Calu3 (cell line): Measurements from ENCODE around the gene MLC1. TPM values are rescaled to one million over a fixed set of nuclear protein-coding genes. Genes with fewer than 3 reads are reported as not detected.

Experiments used
- BruUV-seq: library from RNA; stranded (reverse); fragments of 400-500 nt; replicated peaks from 2 replicates; lab custom pipeline; 2021; lab: Mats Ljungman, UMichigan
- CTCF ChIA-PET: fragments of 300-600 bp; sonication (Branson Sonifier 250); formaldehyde crosslinking; loops from one replicate; lab custom pipeline; 2022; ENCODE audit warnings: antibody characterized with exemption; lab: Charles Lee
- DNase-seq: peaks from one replicate; pipeline ENCODE4 v3.0.0; 2022
- H3K27ac Mint-ChIP-seq: one replicate; pipeline ENCODE4 v1.8.0; 2022; ENCODE audit warnings: mixed read lengths; ENCODE audit not compliant: unreplicated experiment
- H3K27me3 Mint-ChIP-seq: one replicate; pipeline ENCODE4 v1.8.0; 2022; ENCODE audit warnings: mixed read lengths; ENCODE audit not compliant: unreplicated experiment
- H3K36me3 Mint-ChIP-seq: one replicate; pipeline ENCODE4 v1.8.0; 2022; ENCODE audit warnings: mild to moderate bottlenecking, moderate library complexity, mixed read lengths; ENCODE audit not compliant: insufficient read depth, unreplicated experiment
- H3K4me1 Mint-ChIP-seq: one replicate; pipeline ENCODE4 v1.8.0; 2022; ENCODE audit warnings: mild to moderate bottlenecking, low read depth, mixed read lengths; ENCODE audit not compliant: unreplicated experiment
- H3K4me3 Mint-ChIP-seq: one replicate; pipeline ENCODE4 v1.8.0; 2022; ENCODE audit warnings: mild to moderate bottlenecking, low read depth, moderate library complexity, mixed read lengths; ENCODE audit not compliant: unreplicated experiment
- H3K9me3 Mint-ChIP-seq: one replicate; pipeline ENCODE4 v1.8.0; 2022; ENCODE audit warnings: low read depth, mixed read lengths; ENCODE audit not compliant: unreplicated experiment
- intact Hi-C: fragments of 100-400 bp; cut with micrococcal nuclease; formaldehyde crosslinking; loops from one replicate; pipeline ENCODE4 v1.10.0; 2022; ENCODE audit not compliant: unreplicated experiment
- total RNA-seq: library from RNA; stranded (reverse); gene quantifications from 2 replicates; pipeline ENCODE4 v1.2.3, GENCODE V29; 2022
- TF ChIP-seq, protein P1 (sequence below): fragments of 200-600 bp; IDR thresholded peaks from one replicate; pipeline ENCODE4 v1.8.0; 2022; ENCODE audit warnings: antibody characterized with exemption; ENCODE audit not compliant: unreplicated experiment

MLC1 gene
- total RNA-seq, 1 experiment from 2014 or later, result not detected

DNA sequence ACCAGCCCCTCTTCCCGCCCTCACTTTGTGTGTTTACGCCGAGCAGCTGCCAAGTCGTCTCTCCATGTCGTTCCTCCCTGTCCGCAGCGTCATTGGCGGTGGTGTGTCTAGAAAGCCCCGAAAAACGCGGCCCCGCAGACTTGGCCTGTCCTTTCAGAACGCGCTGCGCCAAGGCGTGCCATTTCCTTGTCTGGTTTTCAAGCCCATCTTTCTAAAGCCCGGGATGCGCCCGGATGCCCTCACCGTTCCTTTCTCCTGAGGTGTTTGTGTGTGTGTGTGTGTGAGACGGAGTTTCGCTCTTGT is 5.1 kb upstream of the MLC1 start:
- intact Hi-C loops, result no loop called here
- Mint-ChIP-seq H3K36me3 (no peaks in the 10 kb centered on the region), H3K4me1 (no peaks in the 10 kb centered on the region), H3K9me3 (peaks cover 9% of the 10 kb centered on the region), H3K27ac (no peak overlapping the region), H3K4me3 (no peak overlapping the region), H3K27me3 (peaks cover 37% of the 10 kb centered on the region)
- CTCF ChIA-PET, result no interaction called here
- DNase-seq, result no peak
- no TSS peak for BruUV-seq
- TF ChIP-seq, protein P1, sequence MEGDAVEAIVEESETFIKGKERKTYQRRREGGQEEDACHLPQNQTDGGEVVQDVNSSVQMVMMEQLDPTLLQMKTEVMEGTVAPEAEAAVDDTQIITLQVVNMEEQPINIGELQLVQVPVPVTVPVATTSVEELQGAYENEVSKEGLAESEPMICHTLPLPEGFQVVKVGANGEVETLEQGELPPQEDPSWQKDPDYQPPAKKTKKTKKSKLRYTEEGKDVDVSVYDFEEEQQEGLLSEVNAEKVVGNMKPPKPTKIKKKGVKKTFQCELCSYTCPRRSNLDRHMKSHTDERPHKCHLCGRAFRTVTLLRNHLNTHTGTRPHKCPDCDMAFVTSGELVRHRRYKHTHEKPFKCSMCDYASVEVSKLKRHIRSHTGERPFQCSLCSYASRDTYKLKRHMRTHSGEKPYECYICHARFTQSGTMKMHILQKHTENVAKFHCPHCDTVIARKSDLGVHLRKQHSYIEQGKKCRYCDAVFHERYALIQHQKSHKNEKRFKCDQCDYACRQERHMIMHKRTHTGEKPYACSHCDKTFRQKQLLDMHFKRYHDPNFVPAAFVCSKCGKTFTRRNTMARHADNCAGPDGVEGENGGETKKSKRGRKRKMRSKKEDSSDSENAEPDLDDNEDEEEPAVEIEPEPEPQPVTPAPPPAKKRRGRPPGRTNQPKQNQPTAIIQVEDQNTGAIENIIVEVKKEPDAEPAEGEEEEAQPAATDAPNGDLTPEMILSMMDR, result no peak

DNA sequence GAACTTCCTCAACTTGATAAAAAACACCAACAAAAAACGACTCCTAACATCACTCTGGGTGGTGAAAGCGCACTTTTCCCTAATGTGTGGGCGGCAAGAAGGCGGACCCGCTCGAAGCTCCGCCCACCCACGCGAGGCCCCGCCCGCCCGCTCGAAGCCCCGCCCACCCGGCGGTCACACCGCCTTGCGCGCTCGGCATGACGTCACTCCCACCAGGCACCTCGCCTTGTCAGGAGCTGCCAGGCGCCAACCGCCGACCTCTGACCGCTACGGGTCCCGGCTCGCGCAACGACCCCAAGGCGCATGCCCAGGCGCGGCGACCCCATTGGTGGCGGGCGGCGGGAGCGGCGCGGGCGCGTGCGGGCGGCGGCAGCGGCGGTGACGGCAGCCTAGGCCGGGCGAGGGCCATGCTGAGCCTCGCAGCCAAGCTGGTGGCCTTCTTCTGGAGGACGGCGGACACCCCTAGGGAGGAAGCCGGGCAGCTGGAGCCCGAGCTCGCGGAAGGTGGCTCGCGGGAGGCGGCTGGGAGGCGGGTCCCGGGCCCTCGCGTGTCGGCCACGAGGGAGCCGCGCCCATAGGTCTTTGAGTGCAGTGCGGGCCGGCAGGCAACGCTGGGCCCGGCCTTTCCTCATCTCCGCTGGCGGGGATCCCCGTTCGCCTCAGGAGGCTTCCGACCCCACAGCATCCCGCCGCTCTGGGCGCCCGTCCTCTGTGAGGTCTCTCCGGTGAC is 4.6 kb upstream of the MLC1 start, which contains the start of gene MOV10L1:
TSS of gene MOV10L1 (plus strand) at position 325 of the 730 bp plus-strand sequence. CDS start at position 408, 83 bp downstream.
- no peaks in the 10 kb centered on the region for H3K4me1 Mint-ChIP-seq
- TF ChIP-seq, protein P1, result no peak
- no peaks in the 10 kb centered on the region for H3K36me3 Mint-ChIP-seq
- no TSS peak for BruUV-seq
- CTCF ChIA-PET, result no interaction called here
- H3K9me3 Mint-ChIP-seq, result peaks cover 7% of the 10 kb centered on the region
- H3K4me3 Mint-ChIP-seq, result no peak within 1 kb of the TSS
- peaks cover 32% of the 10 kb centered on the region for H3K27me3 Mint-ChIP-seq
- H3K27ac Mint-ChIP-seq, result no peak within 1 kb of the TSS
- no peak for DNase-seq
- intact Hi-C loops, result no loop called here

DNA sequence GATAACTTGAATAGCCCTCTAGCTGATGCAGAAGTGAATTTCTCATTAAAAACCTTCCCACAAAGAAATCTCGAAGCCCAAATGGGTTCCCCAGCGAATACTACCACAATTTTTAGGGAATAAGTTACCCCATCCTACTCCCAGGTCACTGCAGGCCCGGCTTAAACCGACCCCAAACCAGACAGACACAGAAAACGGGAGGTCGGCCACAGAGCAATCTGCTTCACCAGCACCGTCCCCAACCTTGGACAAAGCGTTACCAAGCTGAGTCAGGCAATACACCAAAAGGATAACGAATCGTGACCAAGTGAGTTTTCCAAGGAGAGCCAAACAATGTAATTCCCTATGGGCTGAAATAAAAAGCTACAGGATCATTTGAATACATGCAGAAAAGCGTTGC is 4.0 kb upstream of the MLC1 start:
- Mint-ChIP-seq H3K36me3 (no peaks in the 10 kb centered on the region), H3K27me3 (peaks cover 27% of the 10 kb centered on the region), H3K9me3 (peaks cover 7% of the 10 kb centered on the region), H3K27ac (no peak overlapping the region), H3K4me1 (no peaks in the 10 kb centered on the region), H3K4me3 (no peak overlapping the region)
- no TSS peak for BruUV-seq
- no peak for DNase-seq
- CTCF ChIA-PET, result no interaction called here
- TF ChIP-seq, protein P1, result no peak
- intact Hi-C loops, result no loop called here

DNA sequence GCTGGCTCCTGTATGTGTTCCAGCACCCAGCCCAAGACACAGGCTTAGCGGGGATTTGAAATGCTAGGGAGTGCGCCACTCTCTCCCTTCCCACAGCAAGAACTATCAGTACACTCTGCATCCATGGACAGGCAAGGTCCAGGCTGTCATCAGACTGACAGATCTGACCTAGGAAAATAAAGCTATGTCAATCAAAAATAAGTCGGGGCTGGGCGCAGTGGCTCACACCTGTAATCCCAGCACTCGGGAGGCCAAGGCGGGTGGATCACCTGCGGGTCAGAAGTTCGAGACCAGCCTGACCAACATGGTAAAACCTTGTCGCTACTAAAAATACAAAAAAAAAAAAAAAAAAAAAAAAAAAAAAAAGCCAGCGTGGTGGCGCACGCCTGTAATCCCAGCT is 2.9 kb upstream of the MLC1 start:
- H3K36me3 Mint-ChIP-seq, result peaks cover 2% of the 10 kb centered on the region
- intact Hi-C loops, result no loop called here
- peaks cover 7% of the 10 kb centered on the region for H3K9me3 Mint-ChIP-seq
- H3K4me3 Mint-ChIP-seq, result no peak overlapping the region
- DNase-seq, result no peak
- TF ChIP-seq, protein P1, result no peak
- no TSS peak for BruUV-seq
- H3K4me1 Mint-ChIP-seq, result peaks cover 7% of the 10 kb centered on the region
- H3K27me3 Mint-ChIP-seq, result peaks cover 34% of the 10 kb centered on the region
- CTCF ChIA-PET, result interaction anchor here (0.7 kb wide), 1 partner anchor 58 kb away, joined by 3 read pairs; no protein-coding TSS in a partner anchor
- H3K27ac Mint-ChIP-seq, result no peak overlapping the region
